GM06990 (cell line): Measurements from ENCODE around the gene ANKRD24.
A peak's percentile ranks its signal among the peaks of the same experiment; 100 is the strongest.

Experiments used
- DNase-seq: peaks from one replicate; pipeline ENCODE4 v3.0.0-alpha.2; 2011; ENCODE audit not compliant: insufficient read length; ENCODE audit errors: extremely low read depth
- H3K27me3 ChIP-seq: replicated peaks from 2 replicates; pipeline ENCODE4 v1.6.0; 2011; ENCODE audit warnings: low read length; ENCODE audit not compliant: control insufficient read depth, insufficient read depth
- H3K36me3 ChIP-seq: 2 replicates; pipeline ENCODE4 v1.5.1; 2011; ENCODE audit warnings: low read length; ENCODE audit not compliant: control insufficient read depth, insufficient read depth
- H3K4me3 ChIP-seq: replicated peaks from 2 replicates; pipeline ENCODE4 v1.5.1; 2011; ENCODE audit warnings: low read depth, mild to moderate bottlenecking, control low read depth, low read length
- TF ChIP-seq, protein P1 (sequence below): IDR thresholded peaks from 2 replicates; pipeline ENCODE4 v1.5.1; 2011; ENCODE audit warnings: low read length, control low read depth, mild to moderate bottlenecking, inconsistent platforms; ENCODE audit not compliant: insufficient read depth, poor library complexity, severe bottlenecking

The ANKRD24 gene

DNA sequence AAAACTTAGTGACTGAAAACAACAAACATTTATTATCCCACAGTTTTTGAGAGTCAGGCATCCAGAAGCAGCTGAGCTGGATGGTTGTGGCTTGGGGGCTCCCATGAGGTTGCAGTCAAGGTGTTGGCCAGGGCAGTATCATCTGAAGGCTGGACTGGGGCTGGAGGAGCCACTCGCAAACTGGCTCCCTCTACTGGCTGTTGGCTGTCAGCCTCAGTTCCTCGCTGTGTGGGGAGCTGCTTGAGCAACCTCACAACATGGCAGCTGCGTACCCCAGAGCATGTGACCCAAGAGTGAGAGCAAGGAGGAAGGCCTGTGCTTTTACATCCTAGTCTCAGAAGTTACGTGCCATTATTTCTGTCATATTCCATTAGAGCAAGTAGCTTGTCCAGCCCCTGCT lies 74.1 kb downstream of the ANKRD24 start:
- TF ChIP-seq, protein P1, sequence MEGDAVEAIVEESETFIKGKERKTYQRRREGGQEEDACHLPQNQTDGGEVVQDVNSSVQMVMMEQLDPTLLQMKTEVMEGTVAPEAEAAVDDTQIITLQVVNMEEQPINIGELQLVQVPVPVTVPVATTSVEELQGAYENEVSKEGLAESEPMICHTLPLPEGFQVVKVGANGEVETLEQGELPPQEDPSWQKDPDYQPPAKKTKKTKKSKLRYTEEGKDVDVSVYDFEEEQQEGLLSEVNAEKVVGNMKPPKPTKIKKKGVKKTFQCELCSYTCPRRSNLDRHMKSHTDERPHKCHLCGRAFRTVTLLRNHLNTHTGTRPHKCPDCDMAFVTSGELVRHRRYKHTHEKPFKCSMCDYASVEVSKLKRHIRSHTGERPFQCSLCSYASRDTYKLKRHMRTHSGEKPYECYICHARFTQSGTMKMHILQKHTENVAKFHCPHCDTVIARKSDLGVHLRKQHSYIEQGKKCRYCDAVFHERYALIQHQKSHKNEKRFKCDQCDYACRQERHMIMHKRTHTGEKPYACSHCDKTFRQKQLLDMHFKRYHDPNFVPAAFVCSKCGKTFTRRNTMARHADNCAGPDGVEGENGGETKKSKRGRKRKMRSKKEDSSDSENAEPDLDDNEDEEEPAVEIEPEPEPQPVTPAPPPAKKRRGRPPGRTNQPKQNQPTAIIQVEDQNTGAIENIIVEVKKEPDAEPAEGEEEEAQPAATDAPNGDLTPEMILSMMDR, result peak; percentile 32
- Histone ChIP-seq H3K36me3 (peaks cover 21% of the 10 kb centered on the region), H3K27me3 (no peaks in the 10 kb centered on the region), H3K4me3 (no peak overlapping the region)
- no peak for DNase-seq

- Histone ChIP-seq H3K36me3 (peaks cover 24% of the 10 kb centered on the region), H3K27me3 (no peaks in the 10 kb centered on the region)
- TF ChIP-seq, protein P1, result no peak
Measured at GRCh38 chr19:4257025-4257424, 74.5 kb downstream of the ANKRD24 start.

GRCh38 chr19:4258181-4258580 lies 75.7 kb downstream of the ANKRD24 start:
- no peak overlapping the region for H3K4me3 ChIP-seq
- H3K27me3 ChIP-seq, result no peaks in the 10 kb centered on the region
- H3K36me3 ChIP-seq, result peaks cover 25% of the 10 kb centered on the region
- DNase-seq, result no peak
- TF ChIP-seq, protein P1, result no peak

More at GRCh38 chr19:4257025-4257424, 74.5 kb downstream of the ANKRD24 start:
- no peak overlapping the region for H3K4me3 ChIP-seq
- DNase-seq, result no peak

DNA sequence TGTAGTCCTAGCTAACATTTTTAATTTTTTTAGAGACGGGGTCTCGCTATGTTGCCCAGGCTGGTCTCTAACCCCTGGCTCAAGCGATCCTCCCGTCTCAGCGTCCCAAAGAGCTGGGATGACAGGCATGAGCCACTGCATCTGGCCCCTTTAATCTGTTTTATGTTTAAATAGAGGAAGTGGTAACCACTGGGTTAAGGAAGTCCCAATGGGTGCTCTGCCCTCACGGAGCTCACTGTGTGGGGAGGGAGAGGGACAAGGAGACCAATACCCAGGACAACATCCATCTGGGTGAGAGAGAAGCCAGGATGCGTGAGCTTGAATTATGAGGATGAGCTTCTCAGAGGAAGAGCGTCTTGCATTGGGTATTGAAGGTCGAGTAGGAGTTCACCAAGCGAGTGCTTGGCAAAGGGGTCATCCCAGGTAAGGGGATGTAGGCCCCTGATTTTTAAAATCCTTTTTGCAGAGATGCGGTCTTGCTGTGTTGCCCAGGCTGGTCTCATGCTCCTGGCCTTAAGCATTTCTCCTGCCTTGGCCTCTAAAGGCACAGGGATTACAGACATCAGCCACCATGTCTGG lies 78.2 kb downstream of the ANKRD24 start:
- peaks cover 21% of the 10 kb centered on the region for H3K36me3 ChIP-seq
- DNase-seq, result no peak

DNA sequence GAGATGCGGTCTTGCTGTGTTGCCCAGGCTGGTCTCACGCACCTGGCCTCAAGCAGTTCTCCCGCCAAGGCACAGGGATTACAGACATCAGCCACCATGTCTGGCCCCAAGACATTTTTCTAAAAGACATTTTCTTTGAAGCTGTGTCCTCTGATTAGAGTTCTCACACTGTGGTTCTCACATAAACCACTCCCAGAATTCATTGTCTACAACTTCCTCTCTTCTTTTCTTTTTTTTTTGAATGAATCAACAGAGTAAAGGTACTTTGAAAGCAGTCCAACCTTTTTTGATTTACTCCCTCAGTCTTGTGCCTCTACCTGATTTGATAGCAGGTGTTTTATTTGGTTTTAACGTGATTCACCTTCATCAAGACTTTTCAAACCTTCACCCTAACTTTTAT lies 82.3 kb downstream of the ANKRD24 start:
- Histone ChIP-seq H3K27me3 (no peaks in the 10 kb centered on the region), H3K4me3 (no peak overlapping the region), H3K36me3 (peaks cover 21% of the 10 kb centered on the region)
- DNase-seq, result no peak
- TF ChIP-seq, protein P1, result no peak

More for the DNA sequence above, 78.2 kb downstream of the ANKRD24 start:
- TF ChIP-seq, protein P1, result no peak
- Histone ChIP-seq H3K4me3 (no peak overlapping the region), H3K27me3 (no peaks in the 10 kb centered on the region)
